Neural progenitor cell (in vitro differentiated cells): ENCODE measurements around the gene DNAJC5.

ENCODE experiments used
- EZH2 ChIP-seq: fragments of 200-600 bp; sonication (generic); IDR thresholded peaks from 2 replicates; pipeline ENCODE4 v1.6.1; 2017; ENCODE audit warnings: antibody characterized with exemption, mild to moderate bottlenecking, moderate library complexity
- TF ChIP-seq, protein P1 (sequence below): fragments of 200-600 bp; sonication (generic); IDR thresholded peaks from 2 replicates; pipeline ENCODE4 v1.5.1; 2017; ENCODE audit warnings: antibody characterized with exemption, mild to moderate bottlenecking

DNA sequence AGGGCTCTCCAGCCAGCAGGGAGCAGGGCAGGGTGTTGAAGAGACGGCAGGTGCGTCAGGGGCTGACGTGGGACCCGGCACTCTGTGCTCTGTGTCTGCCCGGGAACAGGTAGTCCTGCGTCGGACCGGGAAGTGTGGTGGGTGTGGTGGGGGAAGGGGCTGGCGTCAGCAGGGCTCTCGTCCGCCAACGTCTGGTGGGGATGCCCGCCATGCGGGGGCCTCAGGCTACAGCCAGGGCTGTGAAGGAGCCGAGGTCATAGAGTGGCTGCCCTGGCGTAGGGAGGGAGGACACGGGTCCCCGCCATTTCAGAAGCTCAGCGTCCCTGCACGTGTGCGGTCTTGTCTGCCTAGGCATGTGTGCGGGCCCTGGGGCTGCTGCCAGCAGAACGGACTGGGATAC lies 25.3 kb downstream of the DNAJC5 start:
- TF ChIP-seq, protein P1, sequence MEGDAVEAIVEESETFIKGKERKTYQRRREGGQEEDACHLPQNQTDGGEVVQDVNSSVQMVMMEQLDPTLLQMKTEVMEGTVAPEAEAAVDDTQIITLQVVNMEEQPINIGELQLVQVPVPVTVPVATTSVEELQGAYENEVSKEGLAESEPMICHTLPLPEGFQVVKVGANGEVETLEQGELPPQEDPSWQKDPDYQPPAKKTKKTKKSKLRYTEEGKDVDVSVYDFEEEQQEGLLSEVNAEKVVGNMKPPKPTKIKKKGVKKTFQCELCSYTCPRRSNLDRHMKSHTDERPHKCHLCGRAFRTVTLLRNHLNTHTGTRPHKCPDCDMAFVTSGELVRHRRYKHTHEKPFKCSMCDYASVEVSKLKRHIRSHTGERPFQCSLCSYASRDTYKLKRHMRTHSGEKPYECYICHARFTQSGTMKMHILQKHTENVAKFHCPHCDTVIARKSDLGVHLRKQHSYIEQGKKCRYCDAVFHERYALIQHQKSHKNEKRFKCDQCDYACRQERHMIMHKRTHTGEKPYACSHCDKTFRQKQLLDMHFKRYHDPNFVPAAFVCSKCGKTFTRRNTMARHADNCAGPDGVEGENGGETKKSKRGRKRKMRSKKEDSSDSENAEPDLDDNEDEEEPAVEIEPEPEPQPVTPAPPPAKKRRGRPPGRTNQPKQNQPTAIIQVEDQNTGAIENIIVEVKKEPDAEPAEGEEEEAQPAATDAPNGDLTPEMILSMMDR: no peak
- TF ChIP-seq EZH2: no peak
